HEK293 (cell line): Measurements from ENCODE around the gene CASZ1.

Experiments used
- CTCF ChIA-PET: fragments of 350-600 bp; formaldehyde crosslinking; extraction: SDS; loops from one replicate; lab custom pipeline; 2021; ENCODE audit warnings: antibody characterized with exemption; lab: Yijun Ruan, JAX
- POLR2A ChIA-PET: fragments of 300-600 bp; formaldehyde crosslinking; extraction: SDS; loops from one replicate; lab custom pipeline; 2020; ENCODE audit warnings: antibody characterized with exemption, inconsistent platforms; lab: Yijun Ruan, JAX
- H3K27ac ChIP-seq: fragments of 200-500 bp; sonication (Bioruptor generic); 2 replicates; pipeline ENCODE4 v1.5.1; 2014; ENCODE audit warnings: low read depth, low read length, control low read depth, inconsistent platforms; ENCODE audit errors: extremely low read depth
- H3K36me3 ChIP-seq, 2 experiments: fragments of 200-500 bp in 1 of 2; sonication (Bioruptor generic) in 1 of 2; 1 replicate in 1 of 2; 2 replicates in 1 of 2; pipeline ENCODE4 v1.5.1; 2014 to 2017; ENCODE audit warnings: inconsistent platforms in 2 of 2, low read length in 2 of 2; ENCODE audit not compliant: control insufficient read depth in 2 of 2, insufficient read depth in 1 of 2
- H3K4me1 ChIP-seq: fragments of 200-500 bp; sonication (Bioruptor generic); 2 replicates; pipeline ENCODE4 v1.5.1; 2014; ENCODE audit warnings: mild to moderate bottlenecking, low read length, inconsistent platforms; ENCODE audit not compliant: control insufficient read depth, insufficient read depth
- H3K4me3 ChIP-seq: 2 replicates; pipeline ENCODE4 v1.5.1; 2011; ENCODE audit warnings: low read depth, mild to moderate bottlenecking, control low read depth, low read length, moderate library complexity
- H3K9me3 ChIP-seq: fragments of 200-500 bp; sonication (Bioruptor generic); 2 replicates; pipeline ENCODE4 v1.5.1; 2014; ENCODE audit warnings: low read depth, low read length, inconsistent platforms; ENCODE audit not compliant: control insufficient read depth, insufficient read depth
- HOXD13 ChIP-seq: sonication (generic); formaldehyde crosslinking; IDR thresholded peaks from 2 replicates; pipeline ENCODE4 v1.8.0; 2022; ENCODE audit warnings: missing genetic modification reagents, borderline replicate concordance
- KLF7 ChIP-seq: fragments of 450-650 bp; formaldehyde crosslinking; IDR thresholded peaks from 2 replicates; pipeline ENCODE4 v1.5.1; 2016; ENCODE audit warnings: missing biosample characterization, missing genetic modification characterization, borderline replicate concordance
- ZBTB21 ChIP-seq: fragments of 450-650 bp; formaldehyde crosslinking; IDR thresholded peaks from 2 replicates; pipeline ENCODE4 v1.5.1; 2017; ENCODE audit warnings: missing biosample characterization, missing genetic modification characterization
- ZFP3 ChIP-seq: fragments of 450-650 bp; formaldehyde crosslinking; IDR thresholded peaks from 2 replicates; pipeline ENCODE4 v1.5.1; 2016; ENCODE audit warnings: low read depth, missing biosample characterization, missing genetic modification characterization
- ZFP41 ChIP-seq: fragments of 450-650 bp; formaldehyde crosslinking; IDR thresholded peaks from 2 replicates; pipeline ENCODE4 v1.5.1; 2016; ENCODE audit warnings: missing biosample characterization, missing genetic modification characterization, borderline replicate concordance
- ZNF16 ChIP-seq: fragments of 450-650 bp; formaldehyde crosslinking; IDR thresholded peaks from 2 replicates; pipeline ENCODE4 v1.5.1; 2016; ENCODE audit warnings: low read depth, missing biosample characterization, missing genetic modification characterization
- ZNF221 ChIP-seq: fragments of 450-650 bp; formaldehyde crosslinking; IDR thresholded peaks from 2 replicates; pipeline ENCODE4 v1.5.1; 2017; ENCODE audit warnings: missing biosample characterization, missing genetic modification characterization, borderline replicate concordance
- ZNF239 ChIP-seq: fragments of 450-650 bp; formaldehyde crosslinking; IDR thresholded peaks from 2 replicates; pipeline ENCODE4 v1.5.1; 2016; ENCODE audit warnings: missing biosample characterization, missing genetic modification characterization
- ZNF24 ChIP-seq: fragments of 450-650 bp; formaldehyde crosslinking; IDR thresholded peaks from 2 replicates; pipeline ENCODE4 v1.5.1; 2016; ENCODE audit warnings: missing biosample characterization, missing genetic modification characterization
- ZNF302 ChIP-seq: fragments of 450-650 bp; formaldehyde crosslinking; IDR thresholded peaks from 2 replicates; pipeline ENCODE4 v1.5.1; 2016; ENCODE audit warnings: missing biosample characterization, missing genetic modification characterization, low read depth
- ZNF335 ChIP-seq: fragments of 450-650 bp; formaldehyde crosslinking; conservative IDR thresholded peaks from 2 replicates; pipeline ENCODE4 v1.5.1; 2016; ENCODE audit warnings: missing biosample characterization, missing genetic modification characterization
- ZNF350 ChIP-seq: fragments of 450-650 bp; formaldehyde crosslinking; IDR thresholded peaks from 2 replicates; pipeline ENCODE4 v1.5.0; 2017; ENCODE audit warnings: missing biosample characterization, mild to moderate bottlenecking, missing genetic modification characterization
- ZNF426 ChIP-seq: fragments of 450-650 bp; formaldehyde crosslinking; IDR thresholded peaks from 2 replicates; pipeline ENCODE4 v1.5.1; 2017; ENCODE audit warnings: missing biosample characterization, missing genetic modification characterization, mild to moderate bottlenecking, inconsistent platforms, moderate library complexity
- ZNF488 ChIP-seq: fragments of 450-650 bp; formaldehyde crosslinking; IDR thresholded peaks from 2 replicates; pipeline ENCODE4 v1.5.1; 2016; ENCODE audit warnings: missing biosample characterization, missing genetic modification characterization
- ZNF529 ChIP-seq: fragments of 450-650 bp; formaldehyde crosslinking; IDR thresholded peaks from 2 replicates; pipeline ENCODE4 v1.5.1; 2017; ENCODE audit warnings: missing genetic modification characterization, missing biosample characterization; ENCODE audit not compliant: insufficient replicate concordance
- ZNF610 ChIP-seq: fragments of 450-650 bp; formaldehyde crosslinking; IDR thresholded peaks from 2 replicates; pipeline ENCODE4 v1.5.1; 2016; ENCODE audit warnings: missing biosample characterization, missing genetic modification characterization, borderline replicate concordance
- ZNF664 ChIP-seq: fragments of 450-650 bp; formaldehyde crosslinking; IDR thresholded peaks from 2 replicates; pipeline ENCODE4 v1.5.1; 2016; ENCODE audit warnings: missing biosample characterization, missing genetic modification characterization
- ZNF747 ChIP-seq: fragments of 450-650 bp; formaldehyde crosslinking; IDR thresholded peaks from 2 replicates; pipeline ENCODE4 v1.5.1; 2016; ENCODE audit warnings: missing biosample characterization, missing genetic modification characterization
- ZNF777 ChIP-seq: fragments of 450-650 bp; formaldehyde crosslinking; IDR thresholded peaks from 2 replicates; pipeline ENCODE4 v1.5.1; 2017; ENCODE audit warnings: missing biosample characterization, missing genetic modification characterization, borderline replicate concordance
- TF ChIP-seq, protein P1 (sequence below): fragments of 450-650 bp; formaldehyde crosslinking; IDR thresholded peaks from 2 replicates; pipeline ENCODE4 v1.5.1; 2016; ENCODE audit warnings: missing biosample characterization, missing genetic modification characterization
- TF ChIP-seq, protein P2 (sequence below): fragments of 450-650 bp; formaldehyde crosslinking; IDR thresholded peaks from 2 replicates; pipeline ENCODE4 v1.5.1; 2016; ENCODE audit warnings: missing biosample characterization, missing genetic modification characterization

CASZ1 gene

DNA sequence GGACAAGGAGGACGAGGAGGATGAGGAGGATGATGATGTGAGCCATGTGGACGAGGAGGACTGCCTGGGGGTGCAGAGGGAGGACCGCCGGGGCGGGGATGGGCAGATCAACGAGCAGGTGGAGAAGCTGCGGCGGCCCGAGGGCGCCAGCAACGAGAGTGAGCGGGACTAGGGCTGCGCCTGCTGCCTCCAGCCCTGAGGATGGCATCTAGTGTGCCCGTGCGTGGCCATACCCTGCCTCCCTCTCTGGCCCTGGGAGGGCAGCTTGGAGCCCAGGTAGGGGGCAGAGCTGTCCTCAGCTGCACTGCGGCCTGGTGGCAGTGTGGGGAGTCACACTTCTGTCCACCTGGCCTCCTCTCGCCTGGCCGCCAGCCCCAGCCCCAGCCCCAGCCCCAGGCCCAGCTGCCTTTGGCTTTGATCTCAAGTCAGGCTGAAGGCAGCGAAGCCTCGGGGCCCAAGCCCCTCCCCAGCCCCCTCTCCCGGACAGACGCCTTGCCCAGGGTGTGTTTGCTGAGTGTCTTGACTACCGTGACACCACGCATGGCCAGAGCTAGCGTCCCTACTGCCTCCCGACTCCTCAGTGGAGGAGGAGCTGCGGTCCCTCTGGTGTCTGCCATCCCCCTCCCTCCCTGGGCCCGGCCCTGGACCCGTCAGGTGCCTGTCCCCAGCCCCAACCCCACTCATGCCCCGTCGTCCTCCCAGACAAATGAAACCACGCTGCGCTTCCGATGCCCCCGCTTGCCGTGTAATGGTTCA, 166.5 kb downstream of the CASZ1 start (continued):
- TF ChIP-seq ZNF350: no peak
- no peak for TF ChIP-seq ZNF16
- TF ChIP-seq ZNF302: no peak
- no peak for TF ChIP-seq ZNF488 (tag by site-specific recombination)

- peaks cover 0 to 29% of the 10 kb centered on the region in 2 experiments; a peak in 1 of 3 replicates for H3K36me3 ChIP-seq
- H3K4me1 ChIP-seq: no peaks in the 10 kb centered on the region
- CTCF ChIA-PET: interaction anchor here (0.6 kb wide), 1 partner anchor 71 kb away, joined by 4 read pairs; no protein-coding TSS in a partner anchor
- POLR2A ChIA-PET: no interaction called here
- H3K4me3 ChIP-seq: no peak overlapping the region
- no peaks in the 10 kb centered on the region for H3K9me3 ChIP-seq
- H3K27ac ChIP-seq: no peak overlapping the region
- TF ChIP-seq ZNF664 (tag by site-specific recombination): no peak
- no peak for TF ChIP-seq ZNF335 (tag by site-specific recombination)
- TF ChIP-seq, protein P1, sequence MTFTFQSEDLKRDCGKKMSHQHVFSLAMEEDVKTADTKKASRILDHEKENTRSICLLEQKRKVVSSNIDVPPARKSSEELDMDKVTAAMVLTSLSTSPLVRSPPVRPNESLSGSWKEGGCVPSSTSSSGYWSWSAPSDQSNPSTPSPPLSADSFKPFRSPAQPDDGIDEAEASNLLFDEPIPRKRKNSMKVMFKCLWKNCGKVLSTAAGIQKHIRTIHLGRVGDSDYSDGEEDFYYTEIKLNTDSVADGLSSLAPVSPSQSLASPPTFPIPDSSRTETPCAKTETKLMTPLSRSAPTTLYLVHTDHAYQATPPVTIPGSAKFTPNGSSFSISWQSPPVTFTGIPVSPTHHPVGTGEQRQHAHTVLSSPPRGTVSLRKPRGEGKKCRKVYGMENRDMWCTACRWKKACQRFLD (tag by site-specific recombination): no peak
- TF ChIP-seq KLF7 (tag by site-specific recombination): no peak
- TF ChIP-seq ZFP3 (tag by site-specific recombination): no peak
- no peak for TF ChIP-seq ZNF426 (tag by site-specific recombination)
- TF ChIP-seq ZNF777 (tag by site-specific recombination): no peak
- no peak for TF ChIP-seq HOXD13 (CRISPR knock-in tag)
- no peak for TF ChIP-seq ZNF747 (tag by site-specific recombination)
- TF ChIP-seq ZNF221 (tag by site-specific recombination): no peak
- TF ChIP-seq ZNF239: no peak
- no peak for TF ChIP-seq ZNF529 (tag by site-specific recombination)
- no peak for TF ChIP-seq ZNF16
- TF ChIP-seq ZBTB21 (tag by site-specific recombination): no peak
- TF ChIP-seq ZNF24 (tag by site-specific recombination): no peak
- no peak for TF ChIP-seq ZFP41 (tag by site-specific recombination)
Measured at GRCh38 chr1:10629091-10629815, 167.2 kb downstream of the CASZ1 start.

DNA sequence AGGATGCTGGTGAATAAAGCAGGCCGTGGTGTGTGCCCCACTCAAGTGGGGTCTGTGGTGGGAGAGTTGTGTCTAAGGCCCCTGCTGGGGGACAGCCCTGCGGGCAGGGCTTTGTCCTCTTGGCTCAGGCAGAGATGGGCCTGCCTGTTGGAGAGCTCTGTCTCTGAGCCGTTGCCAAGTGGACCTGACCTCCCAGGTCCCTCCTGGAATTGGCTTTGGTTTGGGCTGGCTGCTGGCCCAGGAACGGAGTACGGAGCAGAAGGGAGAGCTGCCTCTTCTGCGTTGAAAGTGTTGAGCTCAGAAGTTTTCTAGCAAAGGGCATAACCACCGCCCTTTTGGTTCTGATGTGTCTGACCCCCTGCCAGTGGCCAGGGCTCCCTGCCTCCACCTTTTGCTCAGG, 167.8 kb downstream of the CASZ1 start:
- POLR2A ChIA-PET: no interaction called here
- Histone ChIP-seq H3K36me3 (peaks cover 0 to 34% of the 10 kb centered on the region in 2 experiments; a peak in 1 of 3 replicates), H3K27ac (no peak overlapping the region), H3K4me3 (no peak overlapping the region), H3K9me3 (no peaks in the 10 kb centered on the region), H3K4me1 (no peaks in the 10 kb centered on the region)
- no peak for TF ChIP-seq ZNF610 (tag by site-specific recombination)
- TF ChIP-seq, protein P2, sequence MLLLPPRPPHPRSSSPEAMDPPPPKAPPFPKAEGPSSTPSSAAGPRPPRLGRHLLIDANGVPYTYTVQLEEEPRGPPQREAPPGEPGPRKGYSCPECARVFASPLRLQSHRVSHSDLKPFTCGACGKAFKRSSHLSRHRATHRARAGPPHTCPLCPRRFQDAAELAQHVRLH (tag by site-specific recombination): no peak
- CTCF ChIA-PET: interaction anchor here (0.6 kb wide), 1 partner anchor 72 kb away, joined by 4 read pairs; no protein-coding TSS in a partner anchor
